NCI-H82 treated with DMSO at 0.1 percent for 48 hours (cell line): Measurements from ENCODE around the gene ASB11.

ENCODE experiments used
- DNase-seq: peaks from one replicate; lab custom pipeline; 2025; ENCODE audit not compliant: unreplicated experiment; lab: John Stamatoyannopoulos, UW

The ASB11 gene

GRCh38 chrX:15315509-15315908, at the start of gene ASB11:
Gene ASB11 (minus strand): TSS chrX:15315640. CDS start chrX:15315605, 35 bp downstream.
- no peak for DNase-seq

- no peak for DNase-seq
Observed at GRCh38 chrX:15359701-15360100, 44.3 kb upstream of the ASB11 start.

GRCh38 chrX:15358533-15358932, 43.1 kb upstream of the ASB11 start:
- no peak for DNase-seq

GRCh38 chrX:15356444-15356843, 41.0 kb upstream of the ASB11 start:
- DNase-seq, result no peak

- peak; percentile 70 for DNase-seq
Observed at GRCh38 chrX:15350329-15350996, 35.0 kb upstream of the ASB11 start.

- DNase-seq, result peak; percentile 29
Observed at GRCh38 chrX:15349046-15349445, 33.6 kb upstream of the ASB11 start.

GRCh38 chrX:15345976-15346375, 30.5 kb upstream of the ASB11 start:
- DNase-seq, result no peak

- DNase-seq, result no peak
Observed at GRCh38 chrX:15344106-15344505, 28.7 kb upstream of the ASB11 start.

- no peak for DNase-seq
Observed at GRCh38 chrX:15343075-15343476, 27.6 kb upstream of the ASB11 start.

GRCh38 chrX:15340867-15341266, 25.4 kb upstream of the ASB11 start:
- no peak for DNase-seq

- no peak for DNase-seq
Observed at GRCh38 chrX:15336023-15336413, 20.6 kb upstream of the ASB11 start.

- peak; percentile 85 for DNase-seq
Observed at GRCh38 chrX:15335135-15336022, 19.9 kb upstream of the ASB11 start, which contains the start of gene PIGA. Gene PIGA (minus strand): TSS chrX:15335523. CDS start chrX:15331930, 3,593 bp downstream.

GRCh38 chrX:15334561-15334960, 19.1 kb upstream of the ASB11 start:
- DNase-seq, result no peak

GRCh38 chrX:15328821-15329220, 13.4 kb upstream of the ASB11 start:
- no peak for DNase-seq

- no peak for DNase-seq
Observed at GRCh38 chrX:15328131-15328530, 12.7 kb upstream of the ASB11 start.

GRCh38 chrX:15322472-15322871, 7.0 kb upstream of the ASB11 start:
- DNase-seq, result no peak

- no peak for DNase-seq
Observed at GRCh38 chrX:15322072-15322471, 6.6 kb upstream of the ASB11 start.

- no peak for DNase-seq
Observed at GRCh38 chrX:15321447-15321846, 6.0 kb upstream of the ASB11 start.

- DNase-seq, result no peak
Observed at GRCh38 chrX:15320297-15320696, 4.9 kb upstream of the ASB11 start.

- no peak for DNase-seq
Observed at GRCh38 chrX:15319075-15319474, 3.6 kb upstream of the ASB11 start.

- DNase-seq, result no peak
Observed at GRCh38 chrX:15314472-15314871, 968 bp downstream of the ASB11 start.

- no peak for DNase-seq
Observed at GRCh38 chrX:15311119-15311518, 4.3 kb downstream of the ASB11 start.
